NCI-H226 (cell line): Measurements from ENCODE around the gene ITLN2.
"Not testable (repeated sequence)": the region's sequence is repeated elsewhere in the genome, so short reads cannot be mapped to it uniquely, and the experiment has no call there.

ENCODE experiments used
- DNase-seq: peaks from one replicate; pipeline ENCODE4 v3.0.0-alpha.2; 2015

ITLN2 gene

DNA sequence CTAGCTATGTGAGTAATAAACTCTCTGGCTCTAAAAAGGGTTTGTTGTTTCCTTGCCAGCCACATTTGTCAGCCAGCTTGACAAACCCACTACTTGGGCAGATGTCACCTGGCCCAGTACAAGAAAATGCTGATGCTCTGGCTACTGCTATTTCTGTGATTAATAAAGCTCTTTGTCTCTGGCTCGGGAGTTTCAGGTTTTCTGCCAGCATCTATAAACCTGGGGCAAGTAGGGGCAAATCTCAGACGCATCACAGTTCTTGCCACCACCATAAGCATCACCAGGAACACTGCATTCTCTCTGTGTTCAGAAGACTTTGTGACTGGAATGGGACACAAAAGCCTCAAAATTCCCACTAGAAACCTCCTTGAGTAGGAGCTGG, 2.5 kb downstream of the ITLN2 start:
- DNase-seq, result no peak

DNA sequence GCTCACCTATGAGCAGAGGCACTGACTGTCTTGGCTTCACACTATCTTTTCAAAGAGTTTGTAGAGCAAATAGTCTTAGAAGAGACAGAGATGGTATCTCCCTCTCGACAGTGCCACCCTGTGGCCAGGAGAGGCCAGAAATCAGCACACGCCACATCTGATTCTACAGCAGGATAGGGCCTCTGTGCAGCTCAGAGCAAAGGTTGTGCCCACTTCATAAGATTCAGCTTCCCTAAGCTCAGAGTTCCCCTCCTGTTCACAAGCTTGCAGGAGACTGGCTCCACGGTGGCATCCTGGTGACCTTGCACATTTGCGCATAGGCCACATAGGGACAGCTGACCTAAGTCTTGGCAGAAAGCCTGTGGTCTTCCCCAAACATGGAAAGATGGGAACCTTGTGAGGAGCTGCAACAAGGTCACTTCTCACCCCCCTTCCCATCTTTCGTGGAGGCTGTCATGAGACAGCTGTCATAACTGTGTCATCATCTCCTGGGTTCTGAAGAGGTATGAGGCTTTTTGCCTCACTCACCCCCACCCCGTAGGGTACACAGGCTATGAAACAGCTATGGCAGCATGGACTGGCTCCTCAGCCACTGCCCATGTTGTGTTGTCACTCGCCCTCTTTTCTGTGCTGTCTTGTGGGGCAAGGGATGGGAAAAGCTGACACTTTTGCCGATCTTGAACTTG, 3.0 kb downstream of the ITLN2 start:
- DNase-seq, result peak; percentile 65

DNA sequence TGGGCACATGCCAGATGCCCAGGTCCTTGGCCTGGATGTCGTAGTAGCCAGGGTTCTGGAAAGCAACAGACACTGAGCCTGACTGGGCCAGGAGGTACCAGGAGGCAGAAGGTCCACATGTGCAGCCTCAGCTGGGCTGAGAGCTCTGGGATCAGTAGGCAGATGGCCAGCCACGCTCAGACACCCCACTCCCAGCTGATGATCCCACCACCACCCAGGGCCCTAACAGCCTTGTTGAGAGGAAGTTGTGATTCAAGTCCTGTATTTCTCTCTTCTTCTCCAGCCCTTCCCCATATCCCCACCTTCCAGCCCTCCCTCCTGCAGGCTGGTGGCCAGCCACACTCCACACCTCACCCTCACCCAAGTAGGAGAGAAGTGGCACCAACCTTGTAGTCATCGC, 4.0 kb downstream of the ITLN2 start:
- DNase-seq, result no peak

DNA sequence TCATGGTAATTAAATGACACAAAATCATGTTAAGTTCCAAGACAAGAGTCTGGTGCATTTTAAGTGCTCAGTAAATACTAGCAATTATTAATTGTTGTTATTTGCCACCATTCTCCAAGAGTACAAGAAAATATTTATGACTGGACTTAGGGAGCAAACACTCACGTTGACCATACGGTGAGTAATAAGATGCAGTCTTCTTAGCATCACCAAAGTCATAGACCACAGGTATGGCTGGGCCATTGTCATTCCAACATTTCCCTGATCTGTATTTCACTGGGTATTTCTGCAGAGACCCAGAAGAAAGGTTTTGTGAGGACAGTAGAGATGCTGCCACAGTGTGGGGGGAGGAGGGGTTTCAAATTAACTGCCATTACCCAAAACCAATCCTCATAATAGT, 4.7 kb downstream of the ITLN2 start:
- DNase-seq, result no peak

DNA sequence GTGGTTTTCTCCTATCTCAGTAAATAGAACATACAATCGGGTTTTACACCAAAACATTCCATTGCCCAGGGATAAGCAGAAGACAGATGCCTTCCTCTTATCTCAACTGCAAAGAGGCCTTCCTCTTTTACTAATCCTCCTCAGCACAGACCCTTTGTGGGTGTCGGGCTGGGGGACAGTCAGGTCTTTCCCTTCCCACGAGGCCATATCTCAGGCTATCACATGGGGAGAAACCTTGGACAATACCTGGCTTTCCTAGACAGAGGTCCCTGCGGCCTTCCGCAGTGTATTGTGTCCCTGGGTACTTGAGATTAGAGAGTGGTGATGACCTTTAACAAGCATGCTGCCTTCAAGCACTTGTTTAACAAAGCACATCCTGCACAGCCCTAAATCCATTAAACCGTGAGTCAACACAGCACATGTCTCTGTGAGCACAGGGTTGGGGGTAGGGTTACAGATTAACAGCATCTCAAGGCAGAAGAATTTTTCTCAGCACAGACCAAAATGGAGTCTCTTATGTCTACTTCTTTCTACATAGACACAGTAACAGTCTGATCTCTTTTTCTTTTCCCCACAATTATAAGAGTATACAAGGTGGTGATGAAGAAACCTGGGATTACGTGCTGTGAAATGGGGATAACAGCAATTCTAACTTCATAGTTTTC, 5.3 kb downstream of the ITLN2 start:
- peak; percentile 44 for DNase-seq

DNA sequence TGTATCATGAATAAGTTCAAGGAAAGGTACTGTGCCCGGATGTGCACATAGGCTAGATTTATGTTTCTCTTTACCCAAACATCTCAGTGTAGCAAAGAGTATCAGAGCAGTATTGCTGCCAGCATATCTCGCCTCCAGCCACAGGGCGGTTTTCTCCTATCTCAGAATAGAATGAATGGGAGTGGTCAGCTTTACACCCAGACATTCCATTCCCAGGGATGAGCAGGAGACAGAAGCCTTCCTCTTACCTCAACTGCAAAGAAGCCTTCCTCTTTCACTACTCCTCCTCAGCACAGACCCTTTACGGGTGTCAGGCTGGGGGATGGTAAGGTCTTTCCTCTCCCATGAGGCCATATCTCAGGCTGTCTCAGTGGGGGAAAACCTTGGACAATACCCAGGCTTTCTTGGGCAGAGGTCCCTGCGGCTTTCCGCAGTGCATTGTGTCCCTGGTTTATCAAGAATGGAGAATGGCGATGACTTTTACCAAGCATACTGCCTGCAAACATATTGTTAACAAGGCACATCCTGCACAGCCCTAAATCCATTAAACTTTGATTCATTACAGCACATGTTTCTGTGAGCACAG, 7.3 kb downstream of the ITLN2 start:
- DNase-seq, result peak; percentile 91

DNA sequence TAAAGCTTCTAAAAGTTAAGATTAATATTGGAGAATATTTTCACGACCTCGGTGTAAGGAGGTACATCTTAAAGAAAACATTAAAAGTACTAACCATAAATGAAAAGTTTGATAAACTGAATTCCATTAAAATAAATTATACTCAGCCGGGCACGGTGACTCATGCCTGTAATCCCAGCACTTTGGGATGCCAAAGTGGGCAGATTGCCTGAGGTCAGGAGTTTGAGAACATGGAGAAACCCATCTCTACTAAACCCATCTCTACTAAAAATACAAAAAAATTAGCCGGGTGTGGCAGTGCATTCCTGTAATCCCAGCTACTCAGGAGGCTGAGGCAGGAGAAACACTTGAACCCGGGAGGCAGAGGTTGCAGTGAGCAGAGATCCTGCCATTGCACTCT, 8.7 kb downstream of the ITLN2 start:
- DNase-seq, result peak; percentile 72

DNA sequence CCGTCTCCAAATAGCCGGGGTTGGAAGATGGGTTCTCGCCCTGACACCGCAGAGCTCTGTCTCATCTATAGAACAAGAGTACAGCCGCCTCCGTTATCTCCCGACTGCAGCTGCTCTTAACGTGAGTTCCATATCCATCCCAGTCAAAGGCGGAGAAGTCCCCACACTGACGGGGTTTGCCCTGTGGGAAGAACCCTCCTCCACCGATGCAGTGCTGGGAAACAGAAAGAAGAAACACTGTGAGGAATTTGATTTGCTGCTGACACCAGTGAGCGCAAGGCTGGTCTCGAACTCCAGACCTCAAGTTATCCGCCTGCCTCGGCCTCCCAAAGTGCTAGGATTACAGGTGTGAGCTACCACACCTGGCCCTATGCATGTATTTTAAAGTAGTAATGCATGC, 9.5 kb downstream of the ITLN2 start:
- DNase-seq, result no peak

DNA sequence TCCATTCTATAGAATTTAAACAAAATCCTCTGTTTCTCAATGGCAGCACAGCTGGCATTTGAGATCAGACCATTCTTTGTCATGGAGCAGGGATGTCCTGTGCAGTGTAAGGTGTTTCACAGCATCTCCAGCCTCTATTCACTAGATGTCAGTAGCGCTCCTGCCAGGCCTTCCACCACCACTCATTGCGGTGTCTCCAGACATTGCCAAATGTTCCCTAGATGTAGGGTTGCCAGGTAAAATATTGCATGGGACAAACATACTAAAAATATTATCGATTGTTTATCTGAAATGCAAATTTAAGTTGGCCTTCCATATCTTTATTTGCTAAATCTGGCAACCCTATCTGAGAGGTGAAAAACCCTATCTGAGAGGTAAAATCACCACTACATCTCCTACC, 11.7 kb downstream of the ITLN2 start:
- peak; percentile 38 for DNase-seq

DNA sequence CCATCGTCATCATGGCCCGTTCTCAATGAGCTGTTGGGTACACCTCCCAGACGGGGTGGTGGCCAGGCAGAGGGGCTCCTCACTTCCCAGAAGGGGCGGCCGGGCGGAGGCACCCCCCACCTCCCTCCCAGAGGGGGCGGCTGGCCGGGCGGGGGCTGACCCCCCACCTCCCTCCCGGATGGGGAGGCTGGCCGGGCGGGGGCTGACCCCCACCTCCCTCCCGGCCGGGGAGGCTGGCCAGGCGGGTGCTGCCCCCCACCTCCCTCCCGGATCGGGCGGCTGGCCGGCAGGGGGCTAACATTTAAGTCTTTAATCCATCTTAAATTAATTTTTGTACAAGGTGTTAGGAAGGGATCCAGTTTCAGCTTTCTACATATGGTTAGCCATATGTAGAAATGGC, 17.9 kb downstream of the ITLN2 start:
- not testable (repeated sequence) for DNase-seq

DNA sequence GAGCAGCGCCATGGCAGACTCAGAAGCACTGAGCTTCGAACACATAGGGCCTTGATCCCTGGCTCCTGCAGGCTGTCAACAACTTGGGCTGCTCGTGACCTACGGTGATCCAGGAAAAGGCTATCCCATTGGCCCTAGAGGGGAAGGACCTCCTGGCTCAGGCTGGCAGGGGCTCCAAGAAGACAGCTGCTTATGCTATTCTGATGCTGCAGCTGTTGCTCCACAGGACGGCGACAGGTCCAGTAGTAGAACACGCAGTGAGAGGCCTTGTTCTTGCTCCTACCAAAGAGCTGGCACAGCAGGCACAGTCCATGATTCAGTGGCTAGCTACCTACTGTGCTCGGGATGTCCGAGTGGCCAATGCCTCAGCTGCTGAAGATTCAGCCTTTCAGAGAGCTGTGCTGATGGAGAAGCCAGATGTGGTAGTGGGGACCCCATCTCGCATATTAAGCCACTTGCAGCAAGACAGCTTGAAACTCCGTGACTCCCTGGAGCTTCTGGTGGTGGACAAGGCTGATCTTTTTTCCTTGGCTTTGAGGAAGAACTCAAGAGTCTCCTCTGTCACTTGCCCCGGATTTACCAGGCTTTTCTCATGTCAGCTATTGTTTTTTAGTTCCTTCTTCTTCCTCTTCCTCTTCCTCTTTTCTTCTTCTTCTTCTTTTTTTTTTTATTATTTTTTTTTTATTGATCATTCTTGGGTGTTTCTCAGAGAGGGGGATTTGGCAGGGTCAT, 18.9 kb downstream of the ITLN2 start:
- DNase-seq, result no peak

DNA sequence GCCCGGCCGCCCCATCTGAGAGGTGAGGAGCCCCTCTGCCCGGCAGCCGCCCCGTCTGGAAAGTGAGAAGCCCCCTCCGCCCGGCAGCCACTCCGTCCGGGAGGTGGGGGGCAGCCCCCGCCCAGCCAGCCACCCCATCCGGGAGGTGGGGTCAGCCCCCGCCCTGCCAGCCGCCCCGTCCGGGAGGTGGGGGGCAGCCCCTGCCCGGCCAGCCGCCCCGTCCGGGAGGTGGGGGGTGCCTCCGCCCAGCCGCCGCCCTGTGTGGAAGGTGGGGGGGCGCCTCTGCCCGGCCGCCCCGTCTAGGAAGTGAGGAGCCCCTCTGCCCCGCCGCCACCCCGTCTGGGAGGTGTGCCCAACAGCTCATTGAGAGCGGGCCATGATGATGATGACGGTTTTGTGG, 21.3 kb downstream of the ITLN2 start:
- not testable (repeated sequence) for DNase-seq

DNA sequence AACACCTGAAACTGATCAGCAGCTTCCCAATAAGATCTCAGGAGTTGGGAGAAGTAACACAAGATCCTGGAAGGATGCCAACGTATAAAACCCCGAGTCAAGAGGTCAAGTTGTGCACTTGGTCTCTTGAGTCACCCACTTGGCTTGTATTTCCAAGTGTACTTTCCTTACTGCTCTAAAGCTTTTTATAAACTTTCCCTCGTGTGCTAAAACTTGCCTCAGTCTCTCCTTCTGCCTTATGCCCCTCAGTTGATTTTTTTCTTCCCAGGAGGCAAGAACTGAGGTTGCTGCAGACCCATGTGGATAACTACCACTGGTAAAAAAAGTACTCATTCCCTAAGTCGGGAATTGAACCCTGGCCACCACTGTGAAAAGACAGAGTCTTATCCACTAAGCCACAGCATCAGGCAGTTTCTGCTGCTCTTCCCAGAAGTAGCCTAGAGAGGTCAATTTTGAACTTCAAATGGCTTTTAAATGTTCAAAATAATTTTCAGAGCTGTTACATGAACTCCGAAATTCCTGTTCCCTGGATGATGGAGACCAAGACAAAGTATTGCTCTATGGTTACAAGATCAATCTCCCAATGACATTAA, 28.9 kb downstream of the ITLN2 start:
- DNase-seq, result no peak

DNA sequence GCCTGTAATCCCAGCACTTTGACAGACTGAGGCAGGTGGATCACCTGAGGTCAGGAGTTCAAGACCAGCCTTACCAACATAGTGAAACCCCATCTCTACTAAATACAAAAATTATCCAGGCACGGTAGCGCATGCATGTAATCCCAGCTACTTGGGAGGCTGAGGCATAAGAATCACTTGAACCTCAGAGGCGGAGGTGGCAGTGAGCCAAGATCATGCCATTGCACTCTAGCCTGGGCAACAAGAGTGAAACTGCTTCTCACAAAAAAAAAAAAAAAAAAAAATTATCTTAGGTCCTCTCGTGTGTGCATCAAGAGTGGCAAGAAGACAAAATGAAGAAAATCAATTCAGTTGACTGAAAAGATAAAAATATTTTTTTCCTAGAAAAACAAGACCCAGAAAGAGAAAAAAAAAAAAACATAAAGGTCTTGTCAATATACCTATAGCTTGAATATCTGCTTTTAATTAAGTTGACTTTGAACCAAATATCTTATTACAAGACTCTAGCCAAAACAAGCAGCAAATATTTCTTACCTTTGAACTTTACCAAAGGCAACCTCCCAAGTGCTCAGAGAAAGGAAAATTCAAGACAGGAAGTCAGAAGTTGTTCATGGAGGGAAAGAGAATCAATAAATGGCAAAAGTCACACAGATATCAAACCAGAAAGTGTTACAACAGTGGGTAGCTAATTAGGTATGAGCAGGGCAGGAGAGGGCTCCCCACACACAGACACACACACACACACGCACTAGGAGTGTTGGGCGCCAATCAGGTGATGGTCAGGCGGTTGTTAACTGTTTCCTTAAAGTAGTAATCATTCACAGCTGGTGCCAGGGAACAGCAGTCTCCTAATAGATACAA, 29.6 kb downstream of the ITLN2 start:
- no peak for DNase-seq

DNA sequence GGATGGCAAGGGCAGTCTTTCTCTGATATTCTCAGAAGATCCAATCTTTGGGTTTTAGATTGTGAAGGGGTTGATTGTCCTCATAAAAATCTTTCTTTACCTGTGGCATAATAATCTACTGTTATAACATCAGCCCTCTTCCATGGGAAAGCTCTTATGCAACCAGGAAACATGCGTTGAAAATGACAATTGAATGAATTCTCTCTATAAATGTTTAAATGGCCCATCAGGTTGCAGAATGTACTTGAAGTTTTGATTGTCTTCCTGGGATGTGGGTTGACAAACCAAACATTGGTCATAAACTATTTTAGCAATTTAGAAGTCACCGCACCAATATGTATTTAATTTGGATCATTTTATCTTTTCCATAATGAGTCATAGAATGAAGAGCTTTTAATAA, 37.9 kb downstream of the ITLN2 start:
- DNase-seq, result no peak

DNA sequence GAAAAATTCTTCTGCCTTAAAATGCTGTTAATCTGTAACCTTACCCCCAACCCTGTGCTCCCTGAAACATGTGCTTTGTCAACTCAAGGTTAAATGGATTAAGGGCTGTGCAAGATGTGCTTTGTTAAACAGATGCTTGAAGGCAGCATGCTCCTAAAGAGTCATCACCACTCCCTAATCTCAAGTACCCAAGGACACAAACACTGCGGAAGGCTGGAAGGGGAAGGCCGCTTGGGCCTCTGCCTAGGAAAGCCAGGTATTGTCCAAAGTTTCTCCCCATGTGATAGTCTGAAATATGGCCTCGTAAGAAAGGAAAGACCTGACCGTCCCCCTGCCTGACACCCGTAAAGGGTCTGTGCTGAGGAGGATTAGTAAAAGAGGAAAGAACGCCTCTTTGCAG, 41.4 kb downstream of the ITLN2 start:
- DNase-seq, result not testable (repeated sequence)

DNA sequence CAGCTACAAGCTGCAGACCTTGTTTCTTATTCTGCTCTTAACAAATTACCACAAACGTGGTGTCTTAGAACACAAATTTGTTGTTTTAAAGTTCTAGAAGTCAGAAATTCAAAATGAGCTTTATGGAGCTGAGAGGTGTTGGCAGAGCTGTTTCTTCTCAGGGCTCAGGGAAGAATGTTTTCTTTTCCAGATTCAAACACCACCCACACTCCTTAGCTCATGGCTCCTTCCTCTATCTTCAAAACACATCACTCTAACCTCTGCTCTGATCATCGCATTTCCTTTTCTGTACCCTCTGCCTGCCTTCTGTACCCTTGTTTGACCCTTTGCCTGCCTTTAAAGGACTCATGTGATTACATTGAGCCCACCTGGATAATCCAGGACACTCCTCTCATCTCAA, 42.7 kb downstream of the ITLN2 start:
- no peak for DNase-seq

DNA sequence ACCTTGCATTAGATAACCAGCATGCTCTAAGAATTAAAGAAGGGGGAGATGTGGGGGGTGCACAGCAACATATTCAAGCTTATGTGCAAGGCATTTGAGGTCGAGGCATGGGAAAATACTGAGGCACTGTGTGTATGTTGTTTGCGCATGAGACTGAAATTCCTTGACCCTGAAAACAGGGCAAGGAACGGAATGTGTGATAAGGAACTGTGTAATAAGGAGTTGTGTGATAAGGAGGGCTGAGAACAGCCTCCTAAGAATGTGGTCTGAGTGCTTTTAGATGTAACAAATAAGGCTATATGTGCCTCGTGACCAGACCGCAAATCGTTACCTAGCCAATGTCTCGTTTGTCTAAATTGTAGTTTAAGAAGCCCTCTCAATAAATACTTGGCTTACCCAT, 43.2 kb downstream of the ITLN2 start:
- DNase-seq, result peak; percentile 99

DNA sequence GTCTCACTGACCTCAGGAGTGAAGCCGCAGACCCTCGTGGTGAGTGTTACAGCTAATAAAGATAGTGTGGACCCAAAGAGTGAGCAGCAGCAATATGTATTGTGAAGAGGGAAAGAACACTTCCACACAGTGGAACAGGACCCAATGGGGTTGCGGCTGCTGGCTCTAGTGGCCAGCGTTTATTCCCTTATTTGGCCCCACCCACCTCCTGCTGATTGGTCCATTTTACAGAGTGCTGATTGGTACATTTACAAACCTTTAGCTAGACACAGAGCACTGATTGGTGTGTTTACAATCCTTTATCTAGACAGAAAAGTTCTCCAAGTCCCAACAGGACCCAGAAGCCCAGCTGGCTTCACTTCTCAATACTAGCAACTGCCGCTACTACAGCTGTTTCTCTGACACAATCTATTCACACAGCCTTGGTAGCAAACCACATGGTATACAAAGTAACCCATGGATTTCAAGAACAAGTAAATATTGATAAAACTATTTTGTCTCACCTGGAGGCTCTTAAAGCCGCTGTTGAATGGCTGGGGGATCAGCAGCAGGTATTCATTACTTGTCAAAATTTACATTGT, 44.3 kb downstream of the ITLN2 start:
- no peak for DNase-seq

DNA sequence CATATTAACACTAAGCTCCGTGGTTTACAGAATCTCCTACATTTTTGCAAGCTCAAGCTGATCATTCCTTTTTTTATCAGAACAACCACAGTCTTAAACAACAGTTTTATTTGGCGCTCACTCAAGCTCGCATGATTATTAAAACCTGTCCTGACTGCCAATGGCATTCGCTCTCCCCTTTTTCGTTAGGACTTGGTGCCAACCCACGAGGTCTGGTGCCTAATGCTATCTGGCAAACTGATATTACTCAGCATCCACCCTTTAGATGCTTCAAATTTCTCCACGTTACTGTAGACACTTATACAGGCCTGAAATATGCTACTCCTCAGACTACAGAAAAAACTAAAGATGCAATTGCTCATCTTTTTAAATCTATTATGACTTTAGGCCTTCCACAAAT, 46.6 kb downstream of the ITLN2 start:
- peak; percentile 99 for DNase-seq

DNA sequence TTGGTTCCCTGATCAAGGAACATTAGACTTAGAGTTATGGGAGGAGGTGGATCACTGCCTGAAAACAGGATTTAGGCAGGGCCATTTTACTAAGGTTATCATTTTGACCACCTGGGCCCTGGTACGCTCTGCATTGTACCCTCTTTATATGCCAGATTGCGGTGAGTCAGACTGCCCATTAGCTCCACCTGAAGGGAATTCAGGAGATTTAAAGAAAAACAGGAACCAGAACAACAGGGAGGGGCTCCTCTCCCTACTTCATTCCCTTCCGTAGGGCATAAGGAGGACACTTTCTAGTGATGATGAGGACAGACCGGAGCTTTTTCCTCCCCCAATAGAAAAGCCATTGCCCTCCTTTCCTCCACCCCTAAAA, 49.0 kb downstream of the ITLN2 start:
- peak; percentile 68 for DNase-seq
